ENCODE data around the gene GLYR1. TPM values are rescaled to one million over a fixed set of nuclear protein-coding genes. Genes with fewer than 3 reads are reported as not detected.

GLYR1 gene
- total and polyA plus RNA-seq, 2 of the 4 experiments (the other 2 are of a cell fraction): 26.0 to 54.2 TPM

GRCh38 chr16:4813251-4814003 is 33.7 kb downstream of the GLYR1 start:
- Histone ChIP-seq H2AK9ac (replicated peaks; ENCODE audit: low read depth, low read length, poor library complexity) (no peak overlapping the region), H3K27me3 (ENCODE audit: control insufficient read depth, insufficient read depth, low read length) (no peaks in the 10 kb centered on the region), H2BK120ac (ENCODE audit: low read depth, low read length) (no peak overlapping the region), H3K27ac (ENCODE audit: insufficient read depth, low read length) (peak overlapping the region; percentile 17; the same call in 1 of the 2 replicates), H2BK20ac (ENCODE audit: low read depth, low read length) (no peak overlapping the region), H3K4me3 (ENCODE audit: insufficient read depth, low read depth, low read length) (no peak overlapping the region), H3K14ac (replicated peaks; ENCODE audit: low read depth, low read length) (no peak overlapping the region), H3K9ac (ENCODE audit: low read depth, low read length) (no peak overlapping the region), H3K4me2 (ENCODE audit: low read depth, low read length) (no peak overlapping the region), H3K36me3 (ENCODE audit: control insufficient read depth, insufficient read depth, low read length) (peaks cover 48% of the 10 kb centered on the region), H3K9me1 (ENCODE audit: insufficient read depth, low read length) (no peaks in the 10 kb centered on the region), H2BK5ac (ENCODE audit: low read depth, low read length, poor library complexity, severe bottlenecking) (no peak overlapping the region), H4K20me1 (ENCODE audit: insufficient read depth, low read length) (no peaks in the 10 kb centered on the region), H4K8ac (ENCODE audit: low read depth in 2 of 2, low read length in 2 of 2) (no peak overlapping the region), H3K4ac (ENCODE audit: low read depth, low read length) (no peak overlapping the region), H4K91ac (ENCODE audit: insufficient read depth, low read depth, low read length) (no peak overlapping the region), H2BK15ac (ENCODE audit: low read depth, low read length) (no peak overlapping the region), H3K79me1 (ENCODE audit: low read depth in 1 of 2, low read length in 2 of 2) (peaks cover 2 to 5% of the 10 kb centered on the region in 2 experiments; a peak in 1 of 4 replicates), H2AFZ (replicated peaks; ENCODE audit: low read length, poor library complexity) (no peak overlapping the region), H3K9me3 (ENCODE audit: control insufficient read depth, insufficient read depth, low read length) (no peaks in the 10 kb centered on the region), H3K18ac (ENCODE audit: low read depth, low read length) (no peak overlapping the region), H3K4me1 (ENCODE audit: control insufficient read depth, insufficient read depth, low read length) (peaks cover 8% of the 10 kb centered on the region; the same call in 1 of the 2 replicates), H4K5ac (ENCODE audit: low read depth, low read length) (no peak overlapping the region), H3K23ac (ENCODE audit: low read depth, low read length) (no peak overlapping the region), H3K56ac (ENCODE audit: extremely low read depth, insufficient read depth, low read length) (no peak overlapping the region), H2AK5ac (ENCODE audit: low read depth, low read length) (no peak overlapping the region)
- no TSS peak for BruUV-seq (replicated peaks)
- POLR2A ChIA-PET (ENCODE audit: unreplicated experiment): interaction anchor here (0.6 kb wide), 1 partner anchor 17 kb away, joined by 13 read pairs; no protein-coding TSS in a partner anchor
- ATAC-seq (ENCODE audit: low read depth): no peak
- CTCF ChIA-PET: no interaction called here
- no peak for DNase-seq
- WGBS, 2 experiments (ENCODE audit: extremely low coverage in 2 of 2, insufficient read length in 1 of 2): 96% methylated on average over 8 of the region's 16 CpGs; no CpG with 5 or more reads in 1 of the 2 experiments
- intact Hi-C loops (cut with micrococcal nuclease) (no loop called here), dilution Hi-C loops (cut with HindIII; ENCODE audit: low sequenced_read_pairs, unreplicated experiment) (no loop called here), in situ Hi-C loops (cut with MboI; ENCODE audit: low sequenced_read_pairs) (no loop called here)
- no peak for TF ChIP-seq FOS (IDR thresholded peaks at IDR 0.05; ENCODE audit: low read depth, low read length)
- no peak for TF ChIP-seq MXI1 (IDR thresholded peaks at IDR 0.05; ENCODE audit: borderline replicate concordance, low read depth, low read length)
- TF ChIP-seq BHLHE40 (IDR thresholded peaks at IDR 0.05; ENCODE audit: low read depth, low read length): no peak
- TF ChIP-seq MAFK (IDR thresholded peaks at IDR 0.05; ENCODE audit: low read depth, low read length): no peak
- TF ChIP-seq RCOR1 (IDR thresholded peaks at IDR 0.05; ENCODE audit: insufficient replicate concordance, low read length): no peak
- TF ChIP-seq CTCF (conservative IDR thresholded peaks at IDR 0.05; ENCODE audit: low read depth, low read length): no peak
- TF ChIP-seq ELK1 (IDR thresholded peaks at IDR 0.05; ENCODE audit: borderline replicate concordance, low read depth, low read length): no peak
- no peak for TF ChIP-seq MAZ (IDR thresholded peaks at IDR 0.05; ENCODE audit: borderline replicate concordance, low read depth, low read length)
- TF ChIP-seq RFX5 (IDR thresholded peaks at IDR 0.05; ENCODE audit: low read depth, low read length): no peak
- no peak for TF ChIP-seq RAD21 (IDR thresholded peaks at IDR 0.05; ENCODE audit: low read length)
- no peak for TF ChIP-seq CEBPB (IDR thresholded peaks at IDR 0.05; ENCODE audit: low read depth, low read length)
- TF ChIP-seq CHD1 (IDR thresholded peaks at IDR 0.05; ENCODE audit: low read depth, low read length): no peak
- TF ChIP-seq SMC3 (IDR thresholded peaks at IDR 0.05; ENCODE audit: low read depth, low read length): no peak
- TF ChIP-seq POLR2A (IDR thresholded peaks at IDR 0.05; ENCODE audit: low read depth, low read length): no peak
- TF ChIP-seq USF2 (IDR thresholded peaks at IDR 0.05; ENCODE audit: low read depth, low read length): no peak
